Esophagus muscularis mucosa (tissue), 4 donors: ENCODE results near the gene SCCPDH. TPM values are rescaled to one million over a fixed set of nuclear protein-coding genes. Genes with fewer than 3 reads are reported as not detected.
"Not testable (repeated sequence)": the region's sequence is repeated elsewhere in the genome, so short reads cannot be mapped to it uniquely, and the experiment has no call there.

Experiments
- DNase-seq: peaks from one replicate; pipeline ENCODE4 v3.0.0-alpha.2; 2017; ENCODE audit errors: extremely low spot score
- H3K27ac ChIP-seq, 4 donors: fragments of 200-600 bp; sonication (generic); replicated peaks in 1 of 4; 1 replicate in 3 of 4; 2 replicates in 1 of 4; pipeline ENCODE4 v1.5.1; 2016 to 2019; ENCODE audit warnings: mild to moderate bottlenecking in 1 of 4
- H3K27me3 ChIP-seq, 4 donors: fragments of 200-600 bp; sonication (generic); one replicate each; pipeline versions ENCODE4 v1.5.1 to v1.6.0; 2016 to 2019
- H3K36me3 ChIP-seq, 4 donors: fragments of 200-600 bp; sonication (generic); one replicate each; pipeline ENCODE4 v1.5.1; 2016 to 2019
- H3K4me1 ChIP-seq, 4 donors: fragments of 200-600 bp; sonication (generic); one replicate each; pipeline ENCODE4 v1.5.1; 2016 to 2019
- H3K4me3 ChIP-seq, 4 donors: fragments of 200-600 bp; sonication (generic); 1 replicate in 2 of 4; 2 replicates in 2 of 4; pipeline ENCODE4 v1.5.1; 2016 to 2019; ENCODE audit warnings: mild to moderate bottlenecking in 4 of 4, moderate library complexity in 1 of 4
- H3K9me3 ChIP-seq, 4 donors: fragments of 200-600 bp; sonication (generic); 1 replicate in 3 of 4; 2 replicates in 1 of 4; pipeline ENCODE4 v1.5.1; 2016 to 2019
- EP300 ChIP-seq: sonication (generic); formaldehyde crosslinking; IDR thresholded peaks from one replicate; pipeline ENCODE4 v1.6.1; 2017; ENCODE audit warnings: antibody characterized with exemption
- POLR2A ChIP-seq: fragments of 450-650 bp; IDR thresholded peaks from one replicate; pipeline ENCODE4 v1.6.1; 2017; ENCODE audit warnings: antibody characterized with exemption, moderate library complexity, mild to moderate bottlenecking, low read depth
- POLR2AphosphoS5 ChIP-seq, 2 donors: sonication (generic); formaldehyde crosslinking; IDR thresholded peaks; one replicate each; pipeline ENCODE4 v1.6.1; 2017; ENCODE audit warnings: antibody characterized with exemption in 2 of 2
- WGBS: methylation state at CpG from one replicate; pipeline ENCODE4 v1.1.5; 2018; 5-methylcytosine and 5-hydroxymethylcytosine counted together
- intact Hi-C: fragments of 100-400 bp; cut with DNase I; formaldehyde crosslinking; loops from one replicate; pipeline ENCODE4 v1.15.1; 2023
- total RNA-seq, 4 donors: library from RNA; depleted of rRNA; stranded (reverse); fragments of >200 nt; gene quantifications; one replicate each; pipeline versions ENCODE4 v1.1.0 to v1.2.1, GENCODE V29; 2016
- TF ChIP-seq, protein P1 (sequence below), 3 experiments: fragments of 200-600 bp in 2 of 3; fragments of 450-650 bp in 1 of 3; sonication (generic) in 2 of 3; IDR thresholded peaks; one replicate each; pipeline ENCODE4 v1.5.1; 2017 to 2019; ENCODE audit warnings: antibody characterized with exemption in 3 of 3, mild to moderate bottlenecking in 2 of 3, moderate library complexity in 1 of 3

Gene SCCPDH
- total RNA-seq, 4 donors from 2014 or later = 19.4 to 25.5 (median 23.8) TPM

DNA sequence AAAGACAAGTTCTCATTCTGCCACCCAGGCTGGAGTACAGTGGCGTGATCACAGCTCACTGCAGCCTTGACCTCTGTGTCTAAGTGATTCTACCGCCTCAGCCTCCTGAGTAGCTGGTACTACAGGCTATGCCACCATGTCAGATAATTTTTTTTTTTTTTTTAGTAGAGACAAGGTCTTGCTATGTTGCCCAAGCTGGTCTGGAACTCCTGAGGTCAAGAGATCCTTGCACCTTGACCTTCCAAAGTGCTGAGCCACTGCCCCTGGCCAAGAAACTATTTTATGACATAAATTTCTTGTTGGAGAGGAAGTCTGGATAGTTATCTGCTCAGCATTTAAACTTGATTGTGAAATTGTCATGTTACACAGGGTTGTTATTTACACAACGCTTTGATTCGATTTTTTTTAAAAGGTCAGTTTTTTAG is 2.1 kb downstream of the SCCPDH start:
- peaks cover 32 to 45% (median 39%) of the 10 kb centered on the region in 4 donors for H3K36me3 ChIP-seq
- H3K4me1 ChIP-seq = peaks cover 6 to 21% (median 14%) of the 10 kb centered on the region in 4 donors
- intact Hi-C loops = no loop called here
- no peak for TF ChIP-seq EP300
- TF ChIP-seq POLR2A = no peak
- no peak for TF ChIP-seq POLR2AphosphoS5 (IDR thresholded peaks at IDR 0.05)
- 78% methylated on average over 4 of the region's 4 CpGs for WGBS
- no peaks in the 10 kb centered on the region for H3K9me3 ChIP-seq
- H3K4me3 ChIP-seq = peak overlapping the region in 1 of 4 donors; percentile 80
- no peak for DNase-seq
- peak overlapping the region; percentile 79 to 85 (median 82) for H3K27ac ChIP-seq
- no peaks in the 10 kb centered on the region for H3K27me3 ChIP-seq

DNA sequence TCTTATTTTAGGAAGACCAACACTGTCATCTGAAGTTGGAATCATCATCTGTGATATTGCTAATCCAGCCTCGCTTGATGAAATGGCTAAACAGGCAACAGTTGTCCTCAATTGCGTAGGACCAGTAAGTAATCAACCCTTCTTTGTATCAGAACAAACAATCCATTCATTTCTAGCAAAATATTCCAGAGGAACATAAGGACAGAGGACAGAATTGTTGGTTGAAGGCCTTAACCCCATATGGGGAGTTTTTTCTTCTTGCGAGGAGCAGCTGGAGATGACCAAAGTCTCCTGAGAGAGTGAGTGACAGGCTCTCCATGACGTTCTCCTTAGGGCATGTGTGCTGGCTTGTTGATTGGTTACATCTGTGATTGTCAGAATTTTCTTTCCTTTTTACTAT is 2.7 kb downstream of the SCCPDH start:
- H3K9me3 ChIP-seq = no peaks in the 10 kb centered on the region
- H3K27me3 ChIP-seq = no peaks in the 10 kb centered on the region
- TF ChIP-seq, protein P1, sequence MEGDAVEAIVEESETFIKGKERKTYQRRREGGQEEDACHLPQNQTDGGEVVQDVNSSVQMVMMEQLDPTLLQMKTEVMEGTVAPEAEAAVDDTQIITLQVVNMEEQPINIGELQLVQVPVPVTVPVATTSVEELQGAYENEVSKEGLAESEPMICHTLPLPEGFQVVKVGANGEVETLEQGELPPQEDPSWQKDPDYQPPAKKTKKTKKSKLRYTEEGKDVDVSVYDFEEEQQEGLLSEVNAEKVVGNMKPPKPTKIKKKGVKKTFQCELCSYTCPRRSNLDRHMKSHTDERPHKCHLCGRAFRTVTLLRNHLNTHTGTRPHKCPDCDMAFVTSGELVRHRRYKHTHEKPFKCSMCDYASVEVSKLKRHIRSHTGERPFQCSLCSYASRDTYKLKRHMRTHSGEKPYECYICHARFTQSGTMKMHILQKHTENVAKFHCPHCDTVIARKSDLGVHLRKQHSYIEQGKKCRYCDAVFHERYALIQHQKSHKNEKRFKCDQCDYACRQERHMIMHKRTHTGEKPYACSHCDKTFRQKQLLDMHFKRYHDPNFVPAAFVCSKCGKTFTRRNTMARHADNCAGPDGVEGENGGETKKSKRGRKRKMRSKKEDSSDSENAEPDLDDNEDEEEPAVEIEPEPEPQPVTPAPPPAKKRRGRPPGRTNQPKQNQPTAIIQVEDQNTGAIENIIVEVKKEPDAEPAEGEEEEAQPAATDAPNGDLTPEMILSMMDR (IDR thresholded peaks at IDR 0.05) = no peak
- TF ChIP-seq POLR2AphosphoS5 (IDR thresholded peaks at IDR 0.05) (peak in 1 of 2 donors; percentile 22), POLR2A (no peak), EP300 (no peak)
- H3K27ac ChIP-seq = peak overlapping the region; percentile 79 to 85 (median 82)
- no peak for DNase-seq
- peaks cover 6 to 21% (median 14%) of the 10 kb centered on the region in 4 donors for H3K4me1 ChIP-seq
- H3K4me3 ChIP-seq = no peak overlapping the region
- intact Hi-C loops = no loop called here
- WGBS = 76% methylated on average over 4 of the region's 4 CpGs
- H3K36me3 ChIP-seq = peaks cover 37 to 51% (median 44%) of the 10 kb centered on the region in 4 donors

DNA sequence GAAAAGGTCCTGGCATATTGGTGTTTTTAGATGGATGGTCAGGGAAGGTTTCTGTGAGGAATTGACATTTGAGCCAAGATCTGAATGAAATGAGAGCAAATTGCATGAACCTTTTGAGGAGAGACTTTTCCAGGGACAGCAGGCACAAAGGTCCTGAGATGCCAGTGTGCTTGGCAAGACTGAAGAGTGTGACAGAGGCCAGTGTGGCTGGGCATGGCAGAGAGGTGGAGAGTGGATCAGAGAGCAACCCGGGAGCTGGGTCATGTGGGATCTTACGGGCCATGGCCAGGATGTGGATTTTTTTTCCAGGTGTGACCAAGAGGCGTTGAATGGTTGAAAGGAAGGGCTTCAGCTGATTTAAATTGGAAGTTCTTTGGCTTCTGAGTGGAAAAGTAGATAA is 3.4 kb downstream of the SCCPDH start:
- Histone ChIP-seq H3K4me3 (no peak overlapping the region), H3K27ac (peak overlapping the region in 3 of 4 donors; percentile 2 to 19 (median 12)), H3K36me3 (peaks cover 40 to 58% (median 48%) of the 10 kb centered on the region in 4 donors), H3K4me1 (peaks cover 6 to 21% (median 14%) of the 10 kb centered on the region in 4 donors), H3K9me3 (no peaks in the 10 kb centered on the region), H3K27me3 (no peaks in the 10 kb centered on the region)
- 100% methylated on average over 2 of the region's 3 CpGs for WGBS
- no peak for DNase-seq
- intact Hi-C loops = no loop called here
- TF ChIP-seq POLR2A (no peak), POLR2AphosphoS5 (IDR thresholded peaks at IDR 0.05) (no peak), EP300 (no peak)
- TF ChIP-seq, protein P1 (IDR thresholded peaks at IDR 0.05) = no peak

DNA sequence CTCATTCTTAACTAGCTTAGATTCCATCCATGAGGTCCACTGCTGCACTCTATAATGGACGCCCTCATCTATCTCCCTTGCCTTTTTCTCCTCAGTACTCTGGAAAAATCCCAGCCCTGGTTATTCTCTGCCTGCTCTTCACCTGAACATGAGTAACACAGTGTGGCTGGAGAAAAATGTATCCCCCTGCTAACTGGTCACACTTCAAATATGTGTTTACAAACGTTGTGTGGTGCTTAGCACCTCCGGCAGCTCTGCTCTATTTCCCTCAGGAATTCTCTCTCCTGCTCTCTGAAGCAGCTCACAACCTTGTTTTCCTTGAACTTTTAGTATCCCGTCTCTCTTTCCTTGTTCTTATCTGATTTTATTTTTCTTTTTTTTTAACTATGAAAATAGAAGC is 4.1 kb downstream of the SCCPDH start:
- Histone ChIP-seq H3K36me3 (peaks cover 44 to 65% (median 52%) of the 10 kb centered on the region in 4 donors), H3K4me1 (peaks cover 6 to 20% (median 14%) of the 10 kb centered on the region in 4 donors), H3K27me3 (no peaks in the 10 kb centered on the region), H3K4me3 (no peak overlapping the region), H3K27ac (no peak overlapping the region), H3K9me3 (no peaks in the 10 kb centered on the region)
- intact Hi-C loops = no loop called here
- 92% methylated on average over 4 of the region's 4 CpGs for WGBS
- no peak for DNase-seq
- no peak for TF ChIP-seq EP300

DNA sequence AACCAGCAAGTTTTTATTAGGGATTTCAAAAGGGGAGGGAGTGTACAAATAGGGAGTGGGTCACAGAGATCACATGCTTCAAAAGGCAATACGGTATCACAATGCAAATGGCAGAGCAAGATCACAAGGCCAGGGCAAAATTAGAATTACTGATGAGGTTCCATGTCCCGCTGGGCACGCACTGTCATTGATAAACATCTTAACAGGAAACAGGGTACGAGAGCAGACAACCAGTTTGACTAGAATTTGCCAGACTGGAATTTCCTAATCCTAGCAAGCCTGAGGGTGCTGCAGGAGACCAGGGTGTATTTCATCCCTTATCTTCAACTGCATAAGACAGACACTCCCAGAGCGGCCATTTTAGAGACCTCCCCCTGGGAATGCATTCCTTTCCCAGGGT is 4.8 kb downstream of the SCCPDH start:
- H3K4me3 ChIP-seq, intact Hi-C loops: not testable (repeated sequence)
- peaks cover 44 to 73% (median 56%) of the 10 kb centered on the region in 4 donors for H3K36me3 ChIP-seq

DNA sequence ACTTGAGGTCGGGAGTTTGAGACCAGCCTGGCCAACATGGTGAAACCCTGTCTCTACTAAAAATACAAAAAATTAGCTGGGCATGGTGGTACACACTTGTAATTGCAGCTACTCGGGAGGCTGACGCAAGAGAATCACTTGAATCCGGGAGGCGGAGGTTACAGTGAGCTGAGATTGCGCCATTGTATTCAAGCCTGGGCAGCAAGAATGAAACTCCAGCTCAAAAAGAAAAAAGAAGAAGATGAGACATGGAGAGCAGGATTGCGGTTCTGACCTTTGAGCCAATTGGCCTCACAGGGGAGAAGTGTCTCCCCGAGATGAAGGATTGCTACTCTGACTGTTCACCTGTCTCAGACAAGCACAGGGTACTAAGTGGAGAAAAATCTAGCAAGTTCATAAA is 6.6 kb downstream of the SCCPDH start:
- H3K36me3 ChIP-seq = peaks cover 49 to 85% (median 64%) of the 10 kb centered on the region in 4 donors
- no peak overlapping the region for H3K4me3 ChIP-seq
- DNase-seq = no peak
- TF ChIP-seq, protein P1 (IDR thresholded peaks at IDR 0.05) = no peak
- TF ChIP-seq POLR2AphosphoS5 (IDR thresholded peaks at IDR 0.05) = no peak
- TF ChIP-seq EP300 = no peak
- TF ChIP-seq POLR2A = no peak
- no peaks in the 10 kb centered on the region for H3K27me3 ChIP-seq
- no peak overlapping the region for H3K27ac ChIP-seq
- intact Hi-C loops = no loop called here
- H3K9me3 ChIP-seq = no peaks in the 10 kb centered on the region
- peaks cover 0 to 4% (median 2%) of the 10 kb centered on the region in 4 donors for H3K4me1 ChIP-seq
- 82% methylated on average over 8 of the region's 8 CpGs for WGBS

More for the DNA sequence above, 4.8 kb downstream of the SCCPDH start:
- DNase-seq, H3K27me3 ChIP-seq, H3K27ac ChIP-seq, H3K9me3 ChIP-seq: not testable (repeated sequence)
- H3K4me1 ChIP-seq = peaks cover 6 to 15% (median 11%) of the 10 kb centered on the region in 4 donors
- 71% methylated on average over 5 of the region's 5 CpGs for WGBS

DNA sequence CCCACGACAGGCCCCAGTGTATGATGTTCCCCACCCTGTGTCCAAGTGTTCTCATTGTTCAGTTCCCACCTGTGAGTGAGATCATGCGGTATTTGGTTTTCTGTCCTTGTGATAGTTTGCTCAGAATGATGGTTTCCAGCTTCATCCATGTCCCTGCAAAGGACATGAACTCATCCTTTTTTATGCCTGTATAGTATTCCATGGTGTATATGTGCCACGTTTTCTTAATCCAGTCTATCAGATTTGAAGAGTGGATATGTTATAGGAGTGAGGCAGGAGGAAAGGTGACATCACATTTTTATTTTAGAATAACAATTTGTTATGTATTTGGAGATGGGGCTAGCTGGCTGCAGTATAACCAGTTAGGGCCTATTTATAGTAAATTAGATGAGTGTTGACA is 7.7 kb downstream of the SCCPDH start:
- H3K4me1 ChIP-seq, H3K9me3 ChIP-seq, intact Hi-C loops, DNase-seq, H3K27me3 ChIP-seq, H3K27ac ChIP-seq, H3K4me3 ChIP-seq: not testable (repeated sequence)
- H3K36me3 ChIP-seq = peaks cover 57 to 94% (median 74%) of the 10 kb centered on the region in 4 donors
- whole genome bisulfite sequencing = 90% methylated on average over 2 of the region's 3 CpGs
